Hair follicle dermal papilla cell (primary cell): Measurements from ENCODE around the gene KMT2B. TPM values are rescaled to one million over a fixed set of nuclear protein-coding genes. Genes with fewer than 3 reads are reported as not detected.

Experiments
- total RNA-seq: library from RNA; depleted of rRNA; stranded (reverse); fragments of >200 nt; gene quantifications from 2 replicates; pipeline ENCODE4 v1.2.3, GENCODE V29; 2012

The KMT2B gene
- 6.6 and 9.1 TPM in 2 replicates for total RNA-seq

DNA sequence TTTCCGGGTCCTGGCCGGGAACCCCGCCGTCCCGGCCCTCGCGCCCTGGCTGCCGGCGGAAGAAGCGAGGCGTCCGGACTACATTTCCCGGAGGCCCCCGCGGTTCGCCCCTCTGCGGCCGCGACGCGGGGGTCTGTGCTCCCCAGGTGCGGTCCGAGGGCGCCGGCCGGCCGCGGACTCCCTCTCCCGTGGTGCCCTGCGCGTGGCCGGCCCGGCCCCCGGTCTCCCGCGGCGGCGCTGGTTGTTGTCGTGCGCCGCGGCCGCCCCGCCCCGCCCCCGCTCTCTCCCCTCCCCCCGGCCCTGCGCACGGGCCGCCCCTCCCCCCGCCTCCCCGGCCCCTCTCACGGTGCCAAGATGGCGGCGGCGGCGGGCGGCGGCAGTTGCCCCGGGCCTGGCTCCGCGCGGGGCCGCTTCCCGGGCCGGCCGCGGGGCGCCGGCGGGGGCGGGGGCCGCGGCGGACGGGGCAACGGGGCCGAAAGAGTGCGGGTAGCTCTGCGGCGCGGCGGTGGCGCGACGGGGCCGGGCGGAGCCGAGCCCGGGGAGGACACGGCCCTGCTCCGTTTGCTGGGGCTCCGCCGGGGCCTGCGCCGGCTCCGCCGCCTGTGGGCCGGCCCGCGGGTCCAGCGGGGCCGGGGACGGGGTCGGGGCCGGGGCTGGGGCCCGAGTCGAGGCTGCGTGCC, at the start of gene KMT2B:
TSS of gene KMT2B (plus strand) at position 339 of the 680 bp plus-strand sequence. CDS start at position 355, 16 bp downstream.

DNA sequence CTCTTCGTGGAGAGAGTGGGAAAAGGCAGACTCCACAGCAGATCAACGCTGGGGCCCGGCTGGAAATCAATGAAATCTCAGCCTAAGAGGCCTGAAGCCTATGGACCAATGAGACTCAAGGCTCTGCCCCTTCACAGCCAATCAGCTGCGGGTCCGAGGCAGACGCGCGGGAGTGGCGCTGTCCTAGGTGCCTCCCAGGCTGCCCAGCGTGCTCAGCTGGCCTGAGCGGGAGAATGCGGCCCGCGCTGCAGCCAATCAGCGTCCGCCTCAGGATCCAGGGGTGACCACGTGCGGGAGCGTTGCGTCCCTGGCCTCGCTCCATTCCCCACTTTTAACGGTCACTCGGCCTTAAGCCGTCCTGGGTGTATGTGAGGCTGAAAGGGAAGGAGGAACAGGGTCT, 13.6 kb upstream of the KMT2B start, which contains the start of gene ZBTB32:
TSS of gene ZBTB32 (plus strand) at position 341 of the 400 bp plus-strand sequence. CDS start 10,069 bp downstream, outside the sequence.

DNA sequence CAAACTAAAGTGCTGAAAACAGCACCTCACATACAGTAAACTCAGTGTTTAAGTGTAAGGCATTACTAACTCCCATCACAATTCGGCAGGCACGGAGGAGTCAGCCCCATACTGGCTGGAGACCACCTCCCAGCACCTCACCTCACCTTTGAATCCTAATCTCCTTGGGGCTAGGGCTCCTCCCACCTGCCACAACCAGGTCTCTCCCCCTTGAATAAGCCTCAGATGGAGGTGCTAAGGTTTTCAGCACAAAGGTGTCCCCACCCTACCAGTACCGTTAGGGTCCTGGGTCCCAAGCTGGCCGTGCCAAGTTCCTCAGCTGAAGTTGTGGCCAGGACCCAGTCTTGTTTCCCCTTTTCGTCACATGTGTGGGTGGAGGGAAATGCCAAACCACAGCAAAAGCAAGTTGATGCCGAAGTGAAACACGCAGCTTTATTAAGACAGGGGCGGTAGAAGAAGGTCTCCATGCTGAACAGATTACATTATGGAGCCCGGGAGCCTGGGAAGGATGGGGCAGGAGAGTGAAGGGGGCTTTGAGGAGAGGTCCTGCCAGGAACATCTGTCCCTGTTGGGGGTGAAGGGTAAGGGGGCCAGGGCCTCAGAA, 24.4 kb downstream of the KMT2B start, which contains the start of gene IGFLR1:
TSS of gene IGFLR1 (minus strand) at position 332 of the 604 bp plus-strand sequence. CDS start 1,272 bp downstream, outside the sequence.

GRCh38 chr19:35745328-35746086, 27.7 kb downstream of the KMT2B start, which contains the start of the genes PSENEN and U2AF1L4:
Gene PSENEN (plus strand): TSS chr19:35745651. CDS start chr19:35745931, 280 bp downstream.
Gene U2AF1L4 (minus strand): TSS chr19:35745418. CDS start chr19:35745391, 27 bp downstream.

DNA sequence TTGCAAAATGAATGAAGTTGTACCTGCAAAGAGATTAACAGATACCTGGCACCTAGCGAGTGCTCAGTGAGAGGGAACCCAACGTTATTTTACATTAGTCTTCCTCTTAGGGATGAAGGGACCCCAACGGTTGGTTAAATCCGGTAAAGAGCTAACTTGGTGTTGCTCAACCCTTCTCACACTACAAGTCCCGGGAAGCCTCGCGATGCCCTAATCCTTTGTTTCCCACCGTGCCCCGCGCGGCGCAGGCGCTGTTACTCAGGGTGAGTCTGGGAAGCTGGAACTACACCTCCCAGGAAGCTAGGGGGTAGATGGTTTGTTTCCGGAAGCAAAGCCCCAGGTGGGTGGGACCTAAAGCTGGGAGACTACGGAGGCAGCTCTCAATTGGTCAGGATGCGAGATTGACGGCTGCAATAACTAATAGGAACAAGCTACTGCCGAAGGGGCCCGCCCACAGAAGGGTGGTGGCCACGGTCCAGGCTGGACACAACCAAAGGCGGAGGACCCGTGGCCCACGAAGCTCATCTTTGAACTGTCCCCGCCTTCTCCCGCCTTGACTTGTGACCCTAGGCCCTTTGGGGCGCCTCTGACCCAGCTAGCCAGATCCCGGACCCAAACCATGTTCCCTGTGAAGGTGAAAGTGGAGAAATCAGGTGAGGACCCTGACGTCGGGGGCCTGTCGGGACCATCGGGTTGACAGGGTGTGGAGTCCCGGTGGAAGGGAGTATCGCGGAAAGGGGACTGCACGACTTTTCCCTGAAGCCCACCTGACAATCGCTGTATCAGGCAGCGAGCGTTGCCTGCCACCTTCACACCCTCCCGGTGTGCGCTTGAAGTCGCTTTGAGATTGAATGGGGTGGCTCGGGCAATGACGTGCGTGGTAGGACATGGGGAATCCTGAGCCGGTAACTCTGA, 30.6 kb downstream of the KMT2B start, which contains the start of gene LIN37:
TSS of gene LIN37 (plus strand) at position 471 of the 915 bp plus-strand sequence. CDS start at position 620, 149 bp downstream.

DNA sequence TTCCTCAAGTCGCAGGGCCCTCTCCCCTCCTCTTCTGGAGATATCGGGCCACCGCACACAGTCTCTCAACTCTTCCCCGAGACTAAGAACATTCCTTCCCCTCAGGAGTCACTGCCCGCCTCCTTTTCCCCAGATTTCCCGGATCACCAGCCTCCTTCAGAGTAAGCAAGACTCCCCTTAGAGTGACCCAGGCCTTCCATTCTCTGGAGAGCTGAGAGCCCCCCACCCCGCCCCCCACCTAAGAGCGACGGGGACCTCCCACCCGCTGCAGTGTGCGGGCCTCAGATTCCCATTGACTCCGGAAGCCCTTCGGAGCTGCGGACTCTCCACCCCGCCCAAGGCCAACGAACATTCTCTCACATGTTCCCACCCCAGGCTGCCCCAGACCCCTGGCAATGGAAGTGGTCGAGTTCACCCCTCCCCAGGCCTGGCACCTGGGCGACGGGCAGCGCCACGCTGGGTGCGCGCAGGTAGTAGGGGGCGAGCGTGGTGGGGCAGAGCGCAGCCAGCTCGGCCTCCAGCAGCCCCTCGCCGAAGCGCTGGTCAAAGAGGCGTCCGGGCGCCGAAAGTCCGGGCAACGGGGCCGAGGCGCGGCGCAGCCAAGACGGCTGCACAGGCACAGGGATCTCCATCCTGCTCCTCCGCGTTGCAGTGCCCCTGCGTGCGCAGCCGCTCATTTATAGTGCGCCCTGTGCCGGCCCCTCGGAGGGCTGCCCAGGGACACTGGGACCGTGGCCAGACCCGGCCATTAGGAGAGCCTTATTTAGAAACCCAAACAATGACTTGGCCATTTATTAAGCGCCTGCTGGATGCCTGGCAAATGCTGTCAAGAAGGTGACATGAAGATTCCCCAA, 38.8 kb downstream of the KMT2B start, which contains the start of gene HSPB6:
TSS of gene HSPB6 (minus strand) at position 653 of the 854 bp plus-strand sequence. CDS start at position 632, 21 bp downstream.

GRCh38 chr19:35757749-35758608, 40.2 kb downstream of the KMT2B start, which contains the start of gene PROSER3:
Gene PROSER3 (plus strand): TSS chr19:35758176. CDS start chr19:35758216, 40 bp downstream.

DNA sequence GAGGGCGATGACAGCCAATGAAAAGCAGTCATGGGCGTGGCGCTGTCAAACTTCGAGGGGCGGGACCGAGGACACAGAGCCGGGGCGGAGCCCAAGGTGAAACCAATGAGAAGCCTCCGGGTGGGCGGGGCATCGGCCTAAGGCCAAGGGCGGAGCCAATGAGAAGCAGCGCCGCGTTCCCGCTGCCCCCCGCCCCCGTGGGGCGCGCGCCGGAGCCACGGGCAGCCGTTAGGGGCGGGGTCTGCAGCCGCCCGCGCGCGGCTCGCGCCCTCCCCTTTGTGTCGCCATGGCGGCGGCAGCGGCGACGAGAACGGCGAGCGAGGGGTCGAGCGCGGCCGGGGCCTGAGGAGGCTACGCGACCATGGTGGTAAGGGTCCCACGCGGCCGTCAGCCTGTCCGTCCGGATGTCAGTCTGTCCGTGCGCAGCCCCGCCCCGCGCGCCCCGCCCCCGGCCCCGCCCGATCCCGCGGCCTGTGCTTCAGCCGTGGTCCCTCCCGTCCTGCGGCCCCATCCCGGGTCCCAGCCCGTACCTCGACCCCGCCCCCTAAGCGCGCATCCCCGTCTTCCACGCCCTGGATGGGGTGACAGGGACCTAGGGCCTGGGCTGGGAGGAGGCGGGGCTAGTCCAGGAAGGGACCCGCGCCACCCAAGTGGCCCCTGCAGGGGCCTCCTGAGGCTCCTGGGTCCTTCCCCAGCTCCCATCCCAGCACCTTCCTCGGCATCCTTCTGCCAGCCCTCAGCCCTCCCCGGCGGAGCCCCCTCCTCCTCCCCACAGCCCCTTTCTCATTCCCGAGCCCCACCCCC, 57.7 kb downstream of the KMT2B start, which contains the start of gene ARHGAP33:
TSS of gene ARHGAP33 (plus strand) at position 267 of the 804 bp plus-strand sequence. CDS start at position 362, 95 bp downstream.

Other genes with a start within 250 kb of the KMT2B start
- not detected in 2 replicates for gene KRTDAP, start 227.5 kb upstream of the KMT2B start, total RNA-seq
- 5.2 and 9.2 TPM in 2 replicates for gene DMKN, start 204.4 kb upstream of the KMT2B start, total RNA-seq
- 0.65 and 1.6 TPM in 2 replicates for gene SBSN, start 189.7 kb upstream of the KMT2B start, total RNA-seq
- not detected in 2 replicates for gene GAPDHS, start 184.5 kb upstream of the KMT2B start, total RNA-seq
- gene TMEM147, start 172.4 kb upstream of the KMT2B start, total RNA-seq = 46.4 and 51.9 TPM in 2 replicates
- not detected in 2 replicates for gene ATP4A, start 154.3 kb upstream of the KMT2B start, total RNA-seq
- gene PMIS2, start 131.8 kb upstream of the KMT2B start, total RNA-seq = not detected in 2 replicates
- gene HAUS5, start 105.3 kb upstream of the KMT2B start, total RNA-seq = 4.1 and 5.4 TPM in 2 replicates
- gene RBM42, start 89.0 kb upstream of the KMT2B start, total RNA-seq = 41.4 and 46.0 TPM in 2 replicates
- gene ETV2, start 76.3 kb upstream of the KMT2B start, total RNA-seq = 0.65 TPM in 1 of 2 replicates, not detected in the other
- gene COX6B1, start 69.7 kb upstream of the KMT2B start, total RNA-seq = 153 and 283 TPM in 2 replicates
- not detected in 2 replicates for gene UPK1A, start 51.5 kb upstream of the KMT2B start, total RNA-seq
- gene ZBTB32, start 13.4 kb upstream of the KMT2B start, total RNA-seq = not detected in 2 replicates
- gene IGFLR1, start 24.4 kb downstream of the KMT2B start, total RNA-seq = 0.73 and 0.97 TPM in 2 replicates
- 6.8 and 7.2 TPM in 2 replicates for gene U2AF1L4, start 27.4 kb downstream of the KMT2B start, total RNA-seq
- gene PSENEN, start 27.6 kb downstream of the KMT2B start, total RNA-seq = 6.5 and 8.9 TPM in 2 replicates
- 11.4 and 14.7 TPM in 2 replicates for gene LIN37, start 30.6 kb downstream of the KMT2B start, total RNA-seq
- 13.6 and 14.8 TPM in 2 replicates for gene HSPB6, start 39.0 kb downstream of the KMT2B start, total RNA-seq
- 10.2 and 10.6 TPM in 2 replicates for gene PROSER3, start 40.2 kb downstream of the KMT2B start, total RNA-seq
- 3.0 and 6.8 TPM in 2 replicates for gene ARHGAP33, start 57.6 kb downstream of the KMT2B start, total RNA-seq
- not detected in 2 replicates for gene PRODH2, start 94.8 kb downstream of the KMT2B start, total RNA-seq
- gene NPHS1, start 134.5 kb downstream of the KMT2B start, total RNA-seq = not detected in 2 replicates
- gene KIRREL2, start 138.9 kb downstream of the KMT2B start, total RNA-seq = not detected in 2 replicates
- gene APLP1, start 150.6 kb downstream of the KMT2B start, total RNA-seq = 13.8 and 16.4 TPM in 2 replicates
- 4.1 and 14.8 TPM in 2 replicates for gene NFKBID, start 182.5 kb downstream of the KMT2B start, total RNA-seq
- 0.81 TPM in 1 of 2 replicates, not detected in the other for gene HCST, start 184.5 kb downstream of the KMT2B start, total RNA-seq
- gene TYROBP, start 190.3 kb downstream of the KMT2B start, total RNA-seq = 0.73 TPM in 1 of 2 replicates, not detected in the other
- 5.8 and 6.0 TPM in 2 replicates for gene LRFN3, start 218.4 kb downstream of the KMT2B start, total RNA-seq